ENCODE results near the gene CAMSAP2.

Gene CAMSAP2

DNA sequence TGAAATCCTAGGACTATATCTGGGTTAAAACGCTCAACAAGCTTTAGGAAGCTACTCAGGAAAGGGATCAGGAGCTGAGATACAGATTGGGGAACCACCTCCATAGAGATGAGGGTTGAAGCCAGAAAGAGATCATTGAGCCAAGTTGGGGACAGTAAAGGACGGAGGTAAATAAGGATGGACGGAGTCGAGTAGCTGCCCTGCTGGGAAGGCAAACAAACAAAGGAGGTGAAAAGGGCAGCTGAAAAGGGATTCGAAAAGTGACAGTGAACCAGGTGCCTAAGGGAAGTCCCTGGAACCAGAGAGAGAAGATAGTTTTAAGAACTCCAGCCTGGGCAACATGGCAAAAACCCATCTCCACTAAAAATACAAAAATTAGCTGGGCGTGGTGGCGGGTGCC, 6.3 kb upstream of the CAMSAP2 start:
- no peak for DNase-seq (ENCODE audit: low spot score)
- CTCF ChIA-PET: interaction anchor here (0.7 kb wide), 1 partner anchor 121 kb away, joined by 3 read pairs; no protein-coding TSS in a partner anchor
- H3K27ac ChIP-seq: no peak overlapping the region
- TF ChIP-seq, protein P1, sequence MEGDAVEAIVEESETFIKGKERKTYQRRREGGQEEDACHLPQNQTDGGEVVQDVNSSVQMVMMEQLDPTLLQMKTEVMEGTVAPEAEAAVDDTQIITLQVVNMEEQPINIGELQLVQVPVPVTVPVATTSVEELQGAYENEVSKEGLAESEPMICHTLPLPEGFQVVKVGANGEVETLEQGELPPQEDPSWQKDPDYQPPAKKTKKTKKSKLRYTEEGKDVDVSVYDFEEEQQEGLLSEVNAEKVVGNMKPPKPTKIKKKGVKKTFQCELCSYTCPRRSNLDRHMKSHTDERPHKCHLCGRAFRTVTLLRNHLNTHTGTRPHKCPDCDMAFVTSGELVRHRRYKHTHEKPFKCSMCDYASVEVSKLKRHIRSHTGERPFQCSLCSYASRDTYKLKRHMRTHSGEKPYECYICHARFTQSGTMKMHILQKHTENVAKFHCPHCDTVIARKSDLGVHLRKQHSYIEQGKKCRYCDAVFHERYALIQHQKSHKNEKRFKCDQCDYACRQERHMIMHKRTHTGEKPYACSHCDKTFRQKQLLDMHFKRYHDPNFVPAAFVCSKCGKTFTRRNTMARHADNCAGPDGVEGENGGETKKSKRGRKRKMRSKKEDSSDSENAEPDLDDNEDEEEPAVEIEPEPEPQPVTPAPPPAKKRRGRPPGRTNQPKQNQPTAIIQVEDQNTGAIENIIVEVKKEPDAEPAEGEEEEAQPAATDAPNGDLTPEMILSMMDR (conservative IDR thresholded peaks at IDR 0.05; ENCODE audit: low read depth): no peak
- POLR2A ChIA-PET (ENCODE audit: low non-redundant PET): no interaction called here

DNA sequence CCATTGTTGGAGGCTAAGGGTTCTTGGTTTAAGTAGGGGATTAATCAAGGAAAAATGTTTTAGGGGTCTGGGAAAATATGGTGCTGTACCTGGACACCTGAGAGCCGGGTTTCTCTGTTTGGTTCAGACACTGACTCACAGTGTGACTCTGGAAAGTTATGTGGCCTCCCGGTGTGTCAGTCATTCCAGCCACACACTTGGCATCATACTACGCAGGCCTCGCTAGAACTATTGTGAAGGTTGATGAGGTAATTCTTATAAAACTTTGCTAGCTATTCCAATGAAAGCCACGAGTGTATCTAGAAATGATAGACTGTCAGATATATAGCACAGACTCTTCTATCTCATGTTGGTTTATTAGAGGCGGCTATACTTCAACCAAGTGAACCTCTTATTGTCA, 4.8 kb upstream of the CAMSAP2 start:
- ChIA-PET POLR2A (ENCODE audit: low non-redundant PET) (no interaction called here), CTCF (interaction anchor here (0.6 to 0.8 kb wide), 2 partner anchors 16 to 17 kb away, joined by 3 to 4 read pairs; no protein-coding TSS in a partner anchor)
- no peak overlapping the region for H3K27ac ChIP-seq
- DNase-seq (ENCODE audit: low spot score): no peak
- TF ChIP-seq, protein P1 (conservative IDR thresholded peaks at IDR 0.05; ENCODE audit: low read depth): no peak

- ChIA-PET CTCF (interaction anchor here (0.6 to 0.8 kb wide), 3 partner anchors 19 to 58 kb away, joined by 3 to 6 read pairs (median 4); no protein-coding TSS in a partner anchor), POLR2A (ENCODE audit: low non-redundant PET) (interaction anchor here (2.4 kb wide), 1 partner anchor 68 kb away, joined by 19 read pairs; the partner anchor contains the start of gene DDX59)
- DNase-seq (ENCODE audit: low spot score): no peak
- peak overlapping the region; percentile 100 for H3K27ac ChIP-seq
- TF ChIP-seq, protein P1 (conservative IDR thresholded peaks at IDR 0.05; ENCODE audit: low read depth): no peak
Measured at GRCh38 chr1:200737647-200738291, 924 bp upstream of the CAMSAP2 start.

- peak; percentile 93 for DNase-seq (ENCODE audit: low spot score)
- ChIA-PET CTCF (interaction anchor here (1.3 kb wide), 1 partner anchor 117 kb away, joined by 3 read pairs; no protein-coding TSS in a partner anchor), POLR2A (ENCODE audit: low non-redundant PET) (interaction anchor here (0.9 to 2.4 kb wide), 3 partner anchors 8 to 69 kb away, joined by 5 to 19 read pairs (median 5); partner anchors contain the start of gene DDX59)
- TF ChIP-seq, protein P1 (conservative IDR thresholded peaks at IDR 0.05; ENCODE audit: low read depth): no peak
- peak overlapping the region; percentile 100 for H3K27ac ChIP-seq
Measured at GRCh38 chr1:200738949-200739651, 407 bp downstream of the CAMSAP2 start.

GRCh38 chr1:200739702-200740570, 1.2 kb downstream of the CAMSAP2 start:
- TF ChIP-seq, protein P1 (conservative IDR thresholded peaks at IDR 0.05; ENCODE audit: low read depth): no peak
- H3K27ac ChIP-seq: peak overlapping the region; percentile 100
- DNase-seq (ENCODE audit: low spot score): peak; percentile 47
- POLR2A ChIA-PET (ENCODE audit: low non-redundant PET): interaction anchor here (1.2 to 2.4 kb wide), 2 partner anchors 66 to 70 kb away, joined by 5 to 19 read pairs; partner anchors contain the start of gene DDX59
- CTCF ChIA-PET: interaction anchor here (1.3 kb wide), 1 partner anchor 118 kb away, joined by 3 read pairs; no protein-coding TSS in a partner anchor
